22Rv1 (cell line): ENCODE measurements around the gene SF3B1.

Experiments used
- ZFX ChIP-seq: fragments of 450-650 bp; IDR thresholded peaks from 2 replicates; pipeline ENCODE4 v1.6.1; 2017; ENCODE audit warnings: antibody characterized with exemption, borderline replicate concordance
- TF ChIP-seq, protein P1 (sequence below): fragments of 450-650 bp; IDR thresholded peaks from 2 replicates; pipeline ENCODE4 v1.5.1; 2017; ENCODE audit warnings: mild to moderate bottlenecking

DNA sequence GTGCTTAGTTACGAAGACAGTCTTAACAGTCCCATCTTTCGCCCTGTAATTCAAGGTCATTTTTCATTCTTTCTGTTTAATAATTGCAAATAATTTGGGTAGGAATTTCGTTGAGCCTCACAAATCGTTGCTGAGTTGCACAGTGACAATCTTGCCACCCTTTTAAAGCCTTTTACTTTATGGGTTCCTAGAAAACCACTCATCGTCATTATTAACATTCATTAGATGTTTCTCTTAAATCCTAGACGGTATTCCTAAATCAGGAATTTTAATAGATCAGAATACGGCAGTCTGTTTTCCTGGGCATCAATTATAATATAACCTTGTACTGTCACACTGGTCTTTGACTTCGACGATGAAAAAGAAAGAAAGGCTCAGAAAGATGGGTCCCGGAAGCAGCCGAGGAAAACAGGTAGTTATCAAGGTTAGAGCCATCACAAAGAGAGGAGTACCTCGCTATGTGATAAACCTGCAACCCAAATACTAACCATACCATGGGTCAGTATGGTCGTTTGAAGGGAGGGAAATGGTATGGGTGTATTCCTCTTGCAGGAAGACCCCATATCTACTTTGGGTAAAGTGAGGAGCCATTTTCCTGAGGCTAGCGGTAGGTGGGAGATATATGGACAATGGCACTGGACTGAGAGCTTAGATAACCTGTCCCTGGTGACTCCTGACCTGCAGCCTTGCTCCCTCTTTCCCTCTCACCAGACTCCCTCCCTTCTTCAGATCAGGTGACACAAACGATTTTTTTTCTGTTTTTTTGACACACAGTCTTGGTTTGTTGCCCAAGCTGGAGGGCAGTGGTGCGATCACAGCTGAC, 981 bp upstream of the SF3B1 start:
- TF ChIP-seq, protein P1, sequence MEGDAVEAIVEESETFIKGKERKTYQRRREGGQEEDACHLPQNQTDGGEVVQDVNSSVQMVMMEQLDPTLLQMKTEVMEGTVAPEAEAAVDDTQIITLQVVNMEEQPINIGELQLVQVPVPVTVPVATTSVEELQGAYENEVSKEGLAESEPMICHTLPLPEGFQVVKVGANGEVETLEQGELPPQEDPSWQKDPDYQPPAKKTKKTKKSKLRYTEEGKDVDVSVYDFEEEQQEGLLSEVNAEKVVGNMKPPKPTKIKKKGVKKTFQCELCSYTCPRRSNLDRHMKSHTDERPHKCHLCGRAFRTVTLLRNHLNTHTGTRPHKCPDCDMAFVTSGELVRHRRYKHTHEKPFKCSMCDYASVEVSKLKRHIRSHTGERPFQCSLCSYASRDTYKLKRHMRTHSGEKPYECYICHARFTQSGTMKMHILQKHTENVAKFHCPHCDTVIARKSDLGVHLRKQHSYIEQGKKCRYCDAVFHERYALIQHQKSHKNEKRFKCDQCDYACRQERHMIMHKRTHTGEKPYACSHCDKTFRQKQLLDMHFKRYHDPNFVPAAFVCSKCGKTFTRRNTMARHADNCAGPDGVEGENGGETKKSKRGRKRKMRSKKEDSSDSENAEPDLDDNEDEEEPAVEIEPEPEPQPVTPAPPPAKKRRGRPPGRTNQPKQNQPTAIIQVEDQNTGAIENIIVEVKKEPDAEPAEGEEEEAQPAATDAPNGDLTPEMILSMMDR = no peak
- no peak for TF ChIP-seq ZFX
